ENCODE results near the gene BRD1.

BRD1 gene

DNA sequence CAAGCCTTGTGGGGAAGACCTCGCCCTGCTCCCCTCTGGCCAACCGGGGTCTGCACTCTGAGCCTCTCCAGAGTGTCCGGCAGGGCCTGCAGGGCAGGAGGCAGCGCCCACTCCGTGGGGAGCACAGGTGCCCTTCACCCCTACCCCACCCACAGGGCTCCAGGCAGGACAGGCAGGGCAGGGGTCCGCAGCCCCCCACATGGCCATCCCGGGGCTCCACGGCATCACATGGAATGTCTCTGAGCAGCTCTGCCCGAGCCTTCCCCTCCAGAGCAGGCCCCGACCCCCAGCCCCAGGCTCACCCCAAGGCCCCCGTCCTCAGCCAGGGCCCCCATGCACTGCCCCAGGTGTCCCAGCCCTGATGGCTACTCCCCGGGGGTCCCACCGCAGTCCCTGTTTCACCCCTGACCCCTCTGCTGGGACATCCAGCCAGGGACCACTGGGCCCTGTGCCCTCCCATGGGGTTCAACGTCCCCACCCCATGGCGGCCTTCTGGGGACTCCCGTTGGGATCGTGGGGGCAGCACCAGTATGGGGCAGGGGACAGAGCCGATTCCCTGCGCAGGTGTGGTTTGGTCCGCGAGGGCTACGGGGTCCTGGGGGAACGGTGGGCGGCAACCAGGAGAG, 77.7 kb downstream of the BRD1 start:
- no peak for DNase-seq

DNA sequence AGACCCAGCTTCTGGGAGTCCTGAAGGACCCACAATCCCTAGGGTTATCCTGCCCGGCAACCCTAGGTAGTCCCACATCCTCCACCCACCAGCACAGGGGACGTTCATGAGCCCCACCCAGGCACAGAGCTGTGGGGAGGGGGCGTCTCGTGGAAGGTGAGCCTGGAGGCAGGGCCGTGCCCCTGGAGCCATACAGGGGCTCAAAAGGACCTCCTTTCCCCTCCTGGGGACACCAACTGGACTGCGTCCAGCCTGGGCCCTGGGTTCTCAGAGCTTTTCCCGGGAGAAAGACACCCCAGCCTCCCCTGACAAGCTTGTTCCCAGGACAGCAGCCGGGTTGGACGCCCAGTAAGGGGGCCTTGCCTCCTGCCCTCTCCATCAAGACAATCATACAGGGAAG, 78.4 kb downstream of the BRD1 start:
- DNase-seq = no peak

GRCh38 chr22:49748514-49748913, 79.2 kb downstream of the BRD1 start:
- DNase-seq = no peak

DNA sequence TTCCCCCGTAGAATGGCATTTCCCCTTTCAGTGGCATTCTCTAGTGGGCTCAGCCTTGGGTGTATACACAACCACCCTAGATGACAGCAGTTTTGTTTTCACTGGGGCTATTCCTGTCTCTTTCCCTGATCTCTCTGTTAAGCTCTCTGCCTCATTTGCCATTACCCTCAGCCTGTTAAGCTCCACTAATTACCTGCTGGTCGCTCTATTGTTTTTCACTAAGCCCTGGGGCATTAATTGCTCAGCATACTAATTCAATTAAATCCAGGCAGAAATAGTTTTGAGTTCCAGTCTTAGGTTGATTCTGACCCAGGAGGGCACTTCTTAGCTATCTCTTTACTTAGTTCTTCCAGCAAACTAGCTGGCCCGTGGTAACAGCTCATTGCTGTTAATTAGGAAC, 80.0 kb downstream of the BRD1 start:
- DNase-seq = no peak

- no peak for DNase-seq
These were observed 80.5 kb downstream of the BRD1 start for GRCh38 chr22:49747130-49747529.

GRCh38 chr22:49746065-49746464, 81.6 kb downstream of the BRD1 start:
- no peak for DNase-seq

GRCh38 chr22:49740242-49740641, 87.4 kb downstream of the BRD1 start:
- no peak for DNase-seq

- no peak for DNase-seq
These were observed 88.5 kb downstream of the BRD1 start for GRCh38 chr22:49739138-49739537.

GRCh38 chr22:49738566-49738965, 89.1 kb downstream of the BRD1 start:
- DNase-seq = no peak

DNA sequence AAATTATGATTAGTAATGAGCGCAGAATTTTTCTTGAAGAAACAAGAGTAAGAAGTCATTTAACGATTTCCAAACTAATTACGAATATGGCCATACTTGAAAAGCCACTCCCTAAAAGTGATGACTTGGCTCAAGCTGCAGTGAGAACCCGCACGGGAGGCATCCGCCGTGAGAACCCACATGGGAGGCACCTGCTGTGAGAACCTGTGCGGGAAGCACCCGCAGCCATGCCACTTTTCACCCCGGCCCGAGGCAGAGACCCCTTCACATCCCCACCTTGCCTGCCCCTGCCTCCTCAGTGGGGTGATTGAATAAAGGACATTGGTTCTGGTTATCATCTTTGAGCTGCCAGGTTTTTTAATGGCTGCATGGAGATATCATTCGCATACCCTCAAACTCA, 89.7 kb downstream of the BRD1 start:
- no peak for DNase-seq

GRCh38 chr22:49737101-49737551, 90.5 kb downstream of the BRD1 start:
- DNase-seq = no peak

- DNase-seq = no peak
These were observed 91.1 kb downstream of the BRD1 start for GRCh38 chr22:49736538-49736937.

DNA sequence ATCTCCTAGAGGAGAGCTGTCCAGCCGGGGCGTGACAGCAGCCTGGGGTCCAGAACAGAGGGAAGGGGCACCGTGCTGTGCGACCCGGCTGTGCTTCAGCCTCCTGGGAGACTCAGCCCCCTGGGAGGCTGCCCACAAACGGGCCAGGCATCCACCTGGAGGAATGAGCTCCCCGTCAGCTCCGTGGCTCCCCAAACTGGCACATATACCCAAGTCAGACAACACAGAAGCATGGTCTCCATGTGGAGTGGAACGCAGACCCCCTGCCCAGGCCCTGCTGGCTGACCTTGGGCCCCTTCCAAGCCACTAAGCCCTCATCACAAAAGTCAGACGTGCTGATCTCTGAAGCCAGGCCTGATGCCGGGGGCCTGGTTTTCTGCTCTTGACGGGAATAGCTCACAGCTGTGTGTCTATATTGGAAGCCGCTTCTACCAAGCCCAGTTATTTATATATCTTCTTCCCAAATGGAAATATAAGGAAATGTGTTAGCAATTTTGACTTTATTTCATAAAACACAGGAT, 91.7 kb downstream of the BRD1 start:
- no peak for DNase-seq

DNA sequence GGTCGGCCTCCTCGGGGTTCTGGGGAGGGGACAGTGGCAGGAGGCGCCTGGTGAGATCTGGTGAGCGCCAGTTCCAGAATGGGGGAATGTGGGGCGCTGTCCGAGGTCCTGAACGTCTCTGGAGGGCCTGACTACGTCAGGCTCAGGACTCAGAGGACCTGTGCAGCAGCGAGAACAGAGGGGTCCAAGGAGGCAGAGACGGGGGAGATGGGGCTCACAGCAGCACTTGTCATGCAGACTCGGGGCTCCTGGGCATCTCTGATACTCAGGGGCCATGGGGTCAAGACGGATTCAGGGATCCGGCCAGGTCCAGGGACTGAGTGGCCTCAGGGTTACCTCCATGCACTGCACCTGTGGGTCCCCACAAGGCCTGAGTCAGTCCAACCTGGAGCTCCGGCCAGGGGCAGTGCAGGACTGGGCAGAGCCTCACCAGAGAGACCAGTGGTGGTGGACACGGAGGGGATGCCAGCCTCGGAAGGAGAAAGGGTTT, 92.2 kb downstream of the BRD1 start:
- no peak for DNase-seq

DNA sequence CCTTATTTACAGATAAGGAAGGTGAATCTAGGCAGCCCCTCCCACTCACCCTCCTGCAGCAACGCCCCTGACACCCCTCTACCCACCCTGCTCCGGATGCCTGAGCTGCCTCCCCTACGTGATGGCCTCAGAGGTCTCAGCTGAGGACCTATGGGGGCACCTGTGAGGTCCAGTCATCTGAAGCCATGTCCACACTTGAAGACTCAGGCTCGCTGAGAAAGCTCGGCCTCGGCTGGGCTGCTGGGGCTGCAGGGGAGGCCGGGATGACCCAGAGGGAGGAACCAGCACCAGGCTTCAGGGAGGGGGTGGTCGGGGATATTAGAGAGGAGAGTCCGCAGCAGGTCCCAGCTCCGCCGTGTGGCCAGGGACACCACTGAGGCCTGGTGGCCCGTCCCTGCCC, 92.8 kb downstream of the BRD1 start:
- no peak for DNase-seq

DNA sequence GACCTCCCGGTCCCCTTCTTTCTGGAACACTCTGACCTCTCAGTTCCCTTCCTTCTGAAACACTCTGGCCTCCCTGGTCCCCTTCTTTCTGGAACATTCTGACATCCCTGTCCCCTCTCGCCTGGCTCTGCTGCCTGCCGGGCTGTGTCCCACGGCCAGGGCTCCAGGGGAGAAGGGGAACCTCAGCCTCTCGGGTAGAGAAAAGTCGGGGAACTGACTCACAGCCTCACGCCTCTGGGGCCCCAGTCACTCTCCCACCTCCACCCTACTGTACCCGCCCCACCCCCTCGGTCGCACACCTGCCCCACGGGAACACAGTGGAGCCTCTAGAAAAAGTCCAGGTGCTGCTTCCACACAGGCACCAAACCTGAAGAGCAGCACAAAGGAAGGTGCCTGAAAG, 93.3 kb downstream of the BRD1 start:
- no peak for DNase-seq

- no peak for DNase-seq
These were observed 94.0 kb downstream of the BRD1 start for GRCh38 chr22:49733631-49734030.

- DNase-seq = no peak
These were observed 97.0 kb downstream of the BRD1 start for GRCh38 chr22:49730656-49731055.

- no peak for DNase-seq
These were observed 99.0 kb downstream of the BRD1 start for GRCh38 chr22:49728570-49729271.

DNA sequence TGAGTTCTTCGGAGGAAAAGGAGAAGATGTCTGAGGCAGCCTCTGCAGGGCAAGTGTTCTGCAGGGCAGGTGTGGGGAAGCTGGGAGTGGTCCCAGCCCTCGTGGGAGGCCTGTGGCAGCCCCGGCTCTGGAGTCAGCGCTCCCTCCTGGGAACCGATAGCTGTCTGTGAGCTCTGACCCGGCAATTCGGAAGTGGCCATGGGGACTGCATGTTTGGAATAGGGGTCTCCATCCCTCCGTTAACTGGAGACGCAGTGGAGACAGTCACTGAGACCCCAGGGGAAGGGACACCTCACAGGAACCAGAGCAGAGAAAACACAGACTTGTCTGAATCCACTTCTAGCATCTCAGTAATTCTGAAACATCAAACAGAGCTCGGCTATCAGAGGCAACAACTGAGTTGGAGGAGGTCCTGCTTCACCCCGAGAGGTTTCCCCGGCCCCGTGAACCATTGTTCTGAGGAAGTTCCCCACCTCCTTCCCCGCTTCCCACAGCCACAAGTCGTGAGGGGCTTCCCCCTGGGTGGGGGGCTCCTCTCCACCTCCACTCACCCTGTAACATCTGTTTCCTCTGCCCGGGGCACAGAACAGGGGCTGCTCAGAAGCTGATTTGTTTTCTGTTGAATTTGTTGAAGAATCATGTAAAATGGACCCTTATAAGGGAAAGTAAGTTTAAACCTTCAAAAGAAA, 99.6 kb downstream of the BRD1 start:
- DNase-seq = no peak

DNA sequence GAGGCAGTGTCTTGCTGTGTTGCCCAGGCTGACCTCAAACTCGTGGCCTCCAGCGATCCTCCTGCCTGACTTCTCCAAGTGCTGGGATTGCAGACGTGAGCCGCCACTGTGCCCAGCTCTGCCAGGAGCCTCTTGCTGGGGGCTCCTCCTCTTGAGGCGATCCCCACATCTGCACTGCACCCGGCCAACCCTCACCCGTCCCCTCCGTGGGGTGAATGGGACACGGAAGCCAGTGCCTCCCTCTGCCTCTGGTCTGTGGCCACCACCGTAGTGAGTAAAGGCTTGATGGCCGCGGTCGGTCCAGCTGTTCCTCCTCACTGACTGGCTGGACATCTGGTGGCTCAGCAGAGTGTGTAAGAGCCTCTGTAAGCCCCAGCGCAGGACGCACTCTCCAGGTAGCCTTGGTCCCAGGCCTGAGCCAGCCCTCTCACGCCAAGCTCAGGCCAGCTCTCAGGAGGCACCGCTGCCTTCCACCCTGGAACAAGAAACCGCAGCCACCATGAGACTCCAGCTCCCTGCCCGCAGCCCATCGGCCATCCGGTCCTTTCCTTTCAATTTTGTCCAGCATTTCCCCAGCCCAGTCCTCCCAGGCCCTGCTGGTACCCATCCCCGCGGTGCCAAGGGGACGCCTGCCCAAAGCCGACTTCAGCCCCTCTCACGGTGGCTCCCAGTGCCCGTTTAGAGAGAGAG, 100.3 kb downstream of the BRD1 start:
- no peak for DNase-seq

- DNase-seq = no peak
These were observed 101.0 kb downstream of the BRD1 start for GRCh38 chr22:49726701-49727101.

- DNase-seq = no peak
These were observed 101.5 kb downstream of the BRD1 start for GRCh38 chr22:49726022-49726681.

Data from NCI-H2227 treated with DMSO at 0.1 percent for 48 hours (cell line).